HG03565 (cell line): ENCODE measurements around the gene GRK5.

ENCODE experiments used
- ATAC-seq: cut with Tn5 transposase; IDR thresholded peaks from one replicate; pipeline ENCODE4 v1.9.1; 2021; ENCODE audit warnings: mild to moderate bottlenecking, moderate library complexity; ENCODE audit not compliant: unreplicated experiment

Gene GRK5

DNA sequence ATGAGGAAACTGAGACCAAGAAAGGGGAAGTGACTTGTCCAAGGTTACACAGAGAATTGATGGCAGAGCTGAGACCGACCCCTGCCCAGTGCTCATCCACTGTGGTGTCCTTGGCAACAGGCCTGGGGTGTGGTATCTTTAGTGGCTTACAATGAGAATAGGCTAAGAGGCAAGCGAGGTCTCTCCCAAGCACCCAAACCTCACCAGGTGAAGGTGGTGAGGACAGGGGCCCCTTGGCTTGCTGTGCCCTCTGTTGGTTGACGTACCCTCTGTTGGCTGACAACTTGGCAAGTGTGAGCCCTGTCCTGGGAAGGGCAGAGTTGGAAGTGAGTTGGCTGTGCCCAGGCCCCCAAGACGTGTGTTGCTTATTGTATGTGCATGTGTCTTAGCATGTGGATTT lies 166.9 kb downstream of the GRK5 start:
- no peak for ATAC-seq

DNA sequence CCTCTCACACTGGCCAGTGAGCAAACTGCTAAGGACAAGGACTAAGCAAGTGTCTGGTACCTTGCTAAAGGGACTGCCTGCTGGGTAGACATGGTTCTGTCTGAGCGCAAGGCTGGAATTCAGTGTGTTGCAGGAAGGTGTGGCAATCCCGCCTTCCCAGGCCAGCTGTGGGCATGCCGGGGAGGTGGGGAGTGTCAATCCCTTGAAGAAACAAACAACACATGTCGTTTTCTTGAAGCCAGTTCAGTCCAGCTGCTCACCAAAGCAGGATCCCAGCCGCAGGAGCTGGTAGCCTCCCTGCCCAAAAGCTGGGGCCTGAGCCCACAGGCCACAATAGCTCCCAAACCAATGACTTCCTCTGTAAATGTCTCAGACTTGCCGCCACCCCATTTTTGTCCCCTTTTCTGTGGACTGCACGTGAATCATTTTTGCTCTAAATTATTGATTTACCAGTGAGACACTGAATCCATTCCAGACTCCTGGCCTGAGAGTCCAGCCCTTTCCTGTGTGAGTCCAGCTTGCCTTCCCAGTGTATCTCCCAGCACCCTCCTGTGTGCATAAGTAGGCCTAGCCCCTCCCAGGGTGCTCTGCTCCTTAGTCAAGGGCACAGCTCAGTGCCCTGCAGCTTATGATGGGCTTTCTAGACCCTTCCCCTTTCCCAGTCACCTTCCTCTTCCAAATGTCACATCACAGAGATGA lies 168.4 kb downstream of the GRK5 start:
- ATAC-seq = no peak

DNA sequence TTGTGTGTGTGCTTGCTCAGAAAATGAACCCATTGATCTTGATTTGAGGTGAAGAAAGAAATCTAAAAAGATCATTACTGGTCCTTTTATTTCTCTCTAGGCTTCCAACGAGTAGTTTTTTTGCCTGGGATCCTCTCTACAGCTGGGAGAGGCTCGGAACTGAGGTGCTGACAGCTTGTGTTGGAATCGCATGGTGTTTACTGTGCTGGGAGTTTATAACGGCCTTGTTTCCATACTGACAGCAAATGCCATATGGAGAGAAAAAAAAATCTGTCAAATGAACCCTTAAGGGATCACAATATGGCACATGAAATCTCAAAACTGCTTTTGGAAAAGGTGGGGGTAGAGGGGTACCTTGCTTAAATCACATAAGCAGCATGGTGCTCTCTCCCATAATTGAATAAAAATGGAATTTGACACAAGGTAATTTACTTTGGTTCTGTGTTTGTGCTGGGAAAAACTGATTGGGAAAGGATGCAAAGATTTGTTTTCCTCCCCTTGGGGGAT lies 170.1 kb downstream of the GRK5 start:
- no peak for ATAC-seq

DNA sequence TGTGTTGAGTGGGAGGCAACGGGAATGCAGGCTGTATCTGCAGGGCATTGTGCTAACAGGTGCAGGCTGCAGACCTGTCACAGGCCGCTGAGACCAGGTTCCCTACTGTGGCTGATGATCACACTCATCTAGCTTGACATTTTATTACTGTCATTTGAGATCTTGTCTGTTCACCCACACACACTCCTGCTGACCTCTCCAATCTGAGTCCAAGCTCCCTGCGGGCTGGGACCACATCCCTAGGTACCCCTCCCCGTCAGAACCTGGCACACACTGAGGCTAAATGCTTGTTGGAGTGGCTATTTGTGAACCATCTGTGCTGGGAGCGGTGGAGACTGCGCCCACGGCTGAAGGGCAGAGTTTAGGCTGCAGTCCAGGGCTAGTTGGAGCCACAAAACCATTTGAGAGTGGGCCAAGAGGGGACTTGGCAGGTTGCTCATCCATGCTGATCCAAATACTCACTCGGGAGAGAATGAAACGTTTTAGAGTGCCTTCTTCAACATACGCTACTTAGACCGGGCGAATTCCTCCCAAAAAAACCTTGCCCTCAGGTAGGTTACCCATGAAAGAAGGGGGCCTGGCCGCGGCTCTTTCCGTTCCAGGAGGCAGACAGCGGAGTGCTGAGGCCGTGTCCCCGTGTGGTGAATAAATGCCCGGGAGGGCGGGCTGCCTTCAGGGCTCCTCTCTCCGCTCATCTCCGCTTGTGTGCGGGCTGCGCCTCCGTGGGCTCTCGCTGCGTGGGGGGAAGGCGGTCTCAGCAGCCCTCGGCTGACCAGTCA lies 170.8 kb downstream of the GRK5 start:
- no peak for ATAC-seq

DNA sequence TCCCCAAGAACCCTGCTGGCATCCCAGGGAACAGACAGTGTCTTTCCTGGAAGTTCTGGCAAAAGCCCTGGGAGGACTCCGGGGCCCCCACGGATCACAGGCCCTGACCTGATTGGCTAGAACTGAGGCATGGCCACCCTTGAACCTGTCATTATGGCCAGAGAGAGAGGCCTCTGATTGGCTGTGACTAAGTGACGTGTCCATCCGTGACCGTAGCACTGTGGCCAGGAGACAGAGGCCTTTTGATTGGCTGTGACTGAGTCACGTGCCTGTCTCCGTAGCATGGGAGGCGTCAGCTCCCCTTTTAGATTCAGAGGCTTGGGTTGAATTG lies 171.3 kb downstream of the GRK5 start:
- ATAC-seq = no peak

DNA sequence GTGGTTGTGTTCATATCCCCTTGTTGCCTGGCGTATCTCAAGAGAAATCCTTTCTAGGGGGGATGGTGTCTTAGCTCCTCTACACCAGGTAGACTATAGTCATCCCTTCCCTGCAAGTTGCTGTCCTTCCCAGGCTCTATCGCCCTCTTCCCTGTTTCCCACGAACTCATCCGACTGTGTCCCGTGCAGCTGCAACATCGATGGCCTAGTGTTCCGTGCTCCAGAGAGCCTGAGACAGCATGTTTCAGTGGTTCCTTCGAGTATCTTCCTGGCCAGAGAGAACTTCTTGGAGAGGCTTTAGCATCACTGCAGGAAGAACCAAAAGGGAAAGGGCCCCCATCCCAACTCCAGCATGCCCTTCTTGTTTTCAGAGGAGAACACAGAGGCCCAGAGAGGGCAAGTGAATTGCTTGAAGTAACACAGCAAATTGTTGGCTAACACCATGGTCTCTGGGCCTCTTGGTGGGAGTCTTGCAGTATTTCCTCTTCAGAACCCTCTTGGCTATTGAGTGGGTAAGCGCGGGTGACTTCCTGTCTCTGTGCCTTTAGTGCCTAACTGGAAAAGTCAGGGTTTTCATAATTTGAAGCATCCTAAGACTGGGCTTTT lies 172.2 kb downstream of the GRK5 start:
- no peak for ATAC-seq

DNA sequence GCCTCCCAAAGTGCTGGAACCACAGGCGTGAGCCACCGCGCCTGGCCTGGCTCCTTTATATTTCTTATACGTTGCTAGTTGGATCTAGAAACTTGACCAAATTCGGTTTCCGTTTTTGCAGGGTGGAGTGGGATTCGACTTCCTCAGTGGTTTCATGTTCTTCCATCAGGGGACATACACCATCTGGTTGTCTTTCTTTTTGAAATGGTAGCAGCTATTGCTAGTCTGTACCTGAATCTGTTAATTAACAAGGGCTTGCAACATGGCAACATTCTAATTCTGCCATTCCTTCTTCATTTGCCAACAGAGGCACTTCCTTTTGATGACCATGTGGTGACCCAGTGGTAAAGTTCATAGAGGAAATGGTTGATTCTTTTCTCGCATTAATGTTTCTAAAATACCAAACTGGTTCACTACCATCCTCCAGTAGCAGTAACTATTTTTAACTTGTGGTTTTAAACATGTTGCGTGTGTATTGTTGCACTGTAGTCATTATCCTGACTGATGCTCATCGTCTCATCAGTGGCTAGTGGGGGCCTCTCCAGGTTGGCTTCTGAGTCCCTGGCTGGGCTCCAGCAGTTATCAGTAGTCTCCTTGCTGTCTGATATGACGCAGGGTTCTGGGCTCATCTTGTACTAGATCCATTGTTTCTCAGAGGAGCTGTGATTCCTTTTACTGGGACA lies 175.9 kb downstream of the GRK5 start:
- ATAC-seq = no peak

DNA sequence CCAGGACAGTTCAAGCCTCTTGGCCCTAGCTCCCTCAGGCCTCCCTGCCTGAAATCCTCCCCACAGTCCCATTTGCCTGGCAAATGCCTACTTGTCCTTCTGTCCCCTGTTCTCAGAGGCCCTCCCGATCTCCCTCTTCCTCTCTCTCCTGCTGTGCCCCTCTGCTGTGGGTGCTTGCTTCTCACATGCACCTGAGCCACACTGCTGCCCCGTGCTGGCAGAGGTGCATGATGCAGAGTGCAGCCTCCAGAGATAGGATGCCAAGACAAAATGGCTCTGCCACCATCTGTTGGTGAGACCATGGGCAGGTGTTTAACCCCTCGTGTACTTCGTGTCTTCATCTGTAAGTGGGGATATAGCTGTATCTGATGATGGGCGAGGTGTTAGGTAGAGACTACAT lies 176.8 kb downstream of the GRK5 start:
- ATAC-seq = no peak

DNA sequence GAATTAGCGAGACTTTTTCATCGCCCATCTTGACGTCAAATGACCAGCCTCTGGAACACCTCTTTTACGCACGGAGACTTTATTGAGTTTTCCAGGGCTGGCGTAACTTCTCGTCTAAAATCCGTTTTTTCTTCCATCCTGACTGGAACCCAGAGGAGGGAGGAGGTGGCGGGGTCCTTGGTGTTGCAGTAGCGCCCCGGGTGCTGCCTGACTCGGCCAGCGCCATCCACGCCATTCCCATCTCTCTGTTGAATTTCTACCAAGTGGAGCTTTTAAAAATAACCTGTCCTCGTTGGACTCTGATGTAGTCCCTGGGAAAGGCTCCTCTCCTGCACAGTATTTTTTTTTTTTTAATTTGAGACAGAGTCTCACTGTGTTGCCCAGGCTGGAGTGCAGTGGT lies 179.3 kb downstream of the GRK5 start:
- ATAC-seq = no peak

DNA sequence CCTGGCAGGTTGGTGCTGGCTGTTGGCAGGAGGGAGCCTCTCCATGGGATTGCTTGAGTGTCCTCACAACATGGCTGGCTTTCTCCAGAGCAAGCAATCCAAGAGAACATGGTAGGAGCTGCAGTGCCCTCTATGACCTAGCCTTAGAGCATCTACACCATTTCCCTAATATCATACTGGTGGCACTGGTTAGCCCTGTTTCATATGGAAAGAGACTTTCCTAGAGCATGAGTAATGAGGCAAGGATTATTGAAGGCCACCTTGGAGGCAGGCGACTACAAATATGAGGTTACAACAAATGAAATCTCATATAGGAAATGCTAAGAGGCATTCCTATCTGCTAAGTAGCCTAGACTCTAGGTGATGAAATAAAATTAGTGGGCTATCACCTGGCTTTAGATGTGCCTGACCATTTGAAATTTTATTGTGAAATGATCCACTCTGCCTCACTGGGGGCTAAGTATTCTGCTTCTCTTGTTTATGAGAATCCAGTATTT lies 181.5 kb downstream of the GRK5 start:
- ATAC-seq = no peak

DNA sequence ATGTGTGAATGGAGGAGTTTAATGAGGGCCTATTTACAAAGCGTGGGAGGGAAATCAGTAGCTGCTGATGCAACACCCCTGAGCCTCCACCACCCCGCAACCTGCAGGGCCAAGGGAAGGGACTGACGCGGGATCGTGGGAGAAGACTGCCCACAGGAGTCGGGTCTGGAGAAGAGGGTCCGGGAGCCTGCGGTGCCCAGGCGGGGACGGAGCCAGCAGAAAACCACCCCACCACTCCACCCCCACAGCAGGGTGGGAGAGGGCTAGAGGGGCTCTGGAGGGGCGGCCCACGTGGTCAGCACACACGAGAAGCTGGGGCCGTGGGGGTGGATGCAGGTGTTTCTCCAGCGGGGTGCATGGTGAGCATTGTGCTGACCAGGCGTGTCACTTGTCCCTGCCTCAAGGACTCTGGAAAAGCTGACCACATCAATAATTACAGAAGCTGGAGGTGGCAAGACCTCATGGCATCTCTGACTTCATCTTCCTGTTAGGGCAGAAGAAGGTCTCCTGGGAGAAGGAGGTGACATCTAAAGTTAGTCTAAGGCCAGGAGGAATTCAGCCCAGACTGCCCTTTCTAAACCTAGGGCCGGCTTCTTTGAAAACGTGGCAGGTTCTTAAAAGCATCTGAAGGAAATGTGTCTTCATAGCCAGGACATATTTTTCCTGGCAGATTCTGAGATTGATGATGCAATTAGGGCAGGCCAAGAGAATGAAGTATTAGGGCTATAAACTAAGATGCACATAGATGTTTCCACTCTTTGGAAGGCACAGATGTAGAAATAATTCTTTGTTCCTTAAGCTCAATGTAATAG lies 184.3 kb downstream of the GRK5 start:
- no peak for ATAC-seq

DNA sequence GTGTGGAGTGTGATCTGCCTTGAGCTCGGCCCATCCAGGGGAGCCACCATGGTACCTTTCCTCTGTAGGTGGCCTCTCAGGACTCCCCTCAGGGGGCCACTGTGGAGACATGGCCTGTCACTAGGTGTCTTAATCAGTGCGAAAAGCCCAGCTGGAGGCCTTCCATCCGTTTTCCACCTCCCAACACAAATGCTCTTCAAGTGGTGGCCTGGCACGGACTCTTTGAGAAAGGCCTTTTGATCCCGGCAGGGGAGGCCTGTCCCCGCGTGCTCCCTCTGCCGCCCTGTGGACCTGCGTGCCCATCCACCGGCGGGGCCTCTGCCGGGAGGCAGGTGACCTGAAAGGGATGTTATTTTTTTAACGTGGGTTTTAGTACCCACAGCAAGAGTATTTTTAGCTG lies 185.6 kb downstream of the GRK5 start:
- ATAC-seq = no peak

DNA sequence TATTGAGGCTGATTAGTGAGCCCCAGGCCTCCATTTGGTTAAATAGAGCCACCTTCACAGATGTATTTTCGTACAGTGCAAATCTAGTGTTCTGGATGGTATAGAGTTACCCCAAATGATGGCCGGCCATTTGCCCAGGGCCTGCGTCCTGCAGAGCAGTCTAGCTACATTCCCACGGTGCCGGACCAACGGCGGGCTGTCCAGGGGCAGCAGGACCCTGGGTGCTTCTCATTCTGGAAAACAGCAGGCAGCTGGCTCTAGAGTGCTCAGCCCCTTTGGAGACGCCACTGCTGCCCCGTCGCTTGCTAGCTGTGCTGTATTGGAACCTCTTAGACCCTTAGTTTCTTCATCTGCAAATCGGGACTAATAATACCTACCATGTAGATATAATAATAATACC lies 186.1 kb downstream of the GRK5 start:
- ATAC-seq = no peak

DNA sequence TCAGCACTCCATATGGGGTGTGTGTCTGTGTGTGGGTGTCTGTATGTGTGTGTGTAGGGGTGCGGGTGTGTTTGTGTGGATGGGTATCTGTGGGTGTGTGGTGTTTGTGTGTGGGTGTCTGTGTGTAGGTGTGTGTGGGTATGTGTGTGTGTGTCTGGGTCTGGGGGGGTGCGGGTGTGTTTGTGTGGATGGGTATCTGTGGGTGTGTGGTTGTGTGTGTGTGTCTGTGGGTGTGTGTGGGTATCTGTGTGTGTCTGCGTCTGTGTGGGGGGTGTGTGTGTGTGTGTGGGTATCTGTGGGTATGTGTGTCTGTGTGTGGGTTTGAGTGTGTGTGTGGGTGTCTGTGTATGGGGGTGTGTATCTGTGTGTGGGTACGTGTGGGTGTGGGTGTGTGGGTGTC lies 186.5 kb downstream of the GRK5 start:
- ATAC-seq = no peak

DNA sequence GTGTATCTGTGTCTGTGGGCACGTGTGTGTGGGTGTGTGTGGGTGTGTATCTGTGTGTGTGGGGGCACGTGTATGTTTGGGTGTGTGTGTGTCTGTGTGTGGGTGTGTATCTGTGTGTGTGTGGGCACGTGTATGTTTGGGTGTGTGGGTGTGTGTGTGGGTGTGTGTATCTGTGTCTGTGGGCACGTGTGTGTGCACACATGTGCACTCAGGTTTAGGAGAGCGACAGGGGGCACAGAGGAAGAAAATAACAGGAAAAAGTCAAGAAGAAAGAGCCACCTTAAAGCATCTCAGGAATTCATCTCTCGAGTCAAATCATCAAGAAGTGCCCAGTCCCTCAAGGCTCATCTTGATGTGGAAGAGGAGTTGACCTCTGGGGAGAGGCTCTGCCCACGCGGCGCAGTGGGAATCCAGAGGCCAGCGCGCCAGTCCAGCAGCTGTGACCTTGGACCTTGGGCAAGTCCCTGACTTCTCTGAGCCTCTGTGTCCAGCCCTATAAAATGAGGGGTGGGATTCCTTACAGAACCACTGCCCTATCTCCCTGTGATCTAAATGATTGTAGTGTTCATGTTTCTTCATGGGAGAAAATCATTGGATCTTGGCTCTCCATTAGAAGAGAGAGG lies 187.4 kb downstream of the GRK5 start:
- ATAC-seq = no peak

DNA sequence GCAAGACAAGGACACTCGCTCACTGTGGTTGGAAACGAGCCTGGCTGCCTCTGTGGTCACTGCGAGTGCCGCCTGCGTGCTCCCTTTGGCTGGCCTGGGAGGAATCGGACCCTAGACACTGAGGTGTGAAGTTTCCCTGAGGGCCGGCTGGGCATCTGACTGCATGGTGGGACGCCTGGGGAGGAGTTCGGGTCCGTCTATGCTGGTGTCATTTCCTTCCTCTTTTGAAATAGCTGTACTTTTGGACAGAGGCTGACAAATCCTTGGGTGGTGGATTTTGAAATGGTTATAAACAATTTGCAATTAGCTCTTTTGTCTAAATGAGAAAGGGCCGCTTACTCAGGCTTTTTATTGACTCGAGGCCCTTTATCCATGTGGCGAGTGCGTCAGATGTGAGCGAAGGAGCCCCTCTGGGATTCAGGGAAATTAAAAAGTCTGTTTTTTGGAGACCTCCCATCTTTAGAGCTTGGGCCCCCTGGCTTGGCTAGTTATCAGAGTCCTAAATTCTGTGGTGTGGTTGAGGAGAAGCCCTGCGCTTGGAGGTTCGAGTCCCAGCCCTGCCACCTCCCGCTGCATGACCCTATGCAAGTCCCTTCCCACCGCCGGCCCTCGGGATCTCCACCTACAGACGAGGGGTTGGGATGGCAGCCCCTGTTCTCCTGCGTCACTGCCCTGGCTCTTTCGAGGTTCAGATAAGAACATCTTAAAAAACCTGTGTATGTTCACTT lies 188.1 kb downstream of the GRK5 start:
- no peak for ATAC-seq

DNA sequence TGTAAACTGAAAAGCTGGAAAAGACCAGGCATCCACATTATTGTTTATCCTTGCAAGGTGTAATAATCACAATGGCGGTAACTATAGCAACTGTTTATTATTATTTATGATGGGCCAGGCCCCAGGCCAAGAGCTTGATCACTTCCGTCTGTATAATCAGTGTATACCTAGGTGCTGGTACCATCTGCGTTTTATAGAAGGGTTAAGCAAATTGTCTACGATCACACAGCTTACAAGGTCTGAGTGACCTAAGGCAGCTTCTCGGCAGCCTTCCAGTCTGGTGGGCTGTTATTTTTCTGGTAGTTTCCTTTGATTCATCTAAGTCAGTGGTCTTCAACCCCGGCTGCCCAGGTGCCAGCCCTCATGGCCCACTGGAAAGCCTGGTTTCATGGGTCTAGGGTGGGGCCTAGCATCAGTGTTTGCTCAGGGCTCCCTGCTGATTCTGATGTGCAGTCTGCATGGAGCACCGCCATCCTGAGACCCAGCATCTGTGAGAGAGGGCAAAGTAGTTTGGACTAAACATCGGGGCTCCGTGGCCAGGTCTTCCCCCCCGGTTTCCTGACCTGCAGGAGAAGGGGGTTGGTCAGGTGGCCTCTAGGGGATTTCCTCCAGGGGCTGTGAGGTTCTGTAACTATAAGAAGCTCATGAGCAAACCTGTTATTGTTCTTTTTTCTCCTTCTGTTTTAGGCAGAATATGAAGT lies 188.8 kb downstream of the GRK5 start:
- ATAC-seq = no peak

DNA sequence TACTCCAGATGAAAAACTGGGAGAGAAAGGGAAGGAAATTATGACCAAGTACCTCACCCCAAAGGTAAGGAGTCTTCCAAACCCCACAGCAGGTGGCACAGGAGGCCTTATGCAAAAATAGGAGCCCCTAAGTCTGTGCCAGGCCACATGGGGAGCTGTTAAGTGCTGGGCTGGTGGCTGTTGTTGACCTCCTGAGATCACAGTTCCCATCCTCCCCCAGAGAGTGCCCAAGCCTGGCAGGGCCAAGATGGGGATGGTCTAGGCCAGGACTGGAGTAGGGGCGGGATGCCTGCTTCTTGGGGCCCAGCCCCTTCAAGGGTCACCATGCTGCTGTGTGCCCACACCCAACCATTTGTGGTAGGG lies 189.3 kb downstream of the GRK5 start:
- no peak for ATAC-seq

DNA sequence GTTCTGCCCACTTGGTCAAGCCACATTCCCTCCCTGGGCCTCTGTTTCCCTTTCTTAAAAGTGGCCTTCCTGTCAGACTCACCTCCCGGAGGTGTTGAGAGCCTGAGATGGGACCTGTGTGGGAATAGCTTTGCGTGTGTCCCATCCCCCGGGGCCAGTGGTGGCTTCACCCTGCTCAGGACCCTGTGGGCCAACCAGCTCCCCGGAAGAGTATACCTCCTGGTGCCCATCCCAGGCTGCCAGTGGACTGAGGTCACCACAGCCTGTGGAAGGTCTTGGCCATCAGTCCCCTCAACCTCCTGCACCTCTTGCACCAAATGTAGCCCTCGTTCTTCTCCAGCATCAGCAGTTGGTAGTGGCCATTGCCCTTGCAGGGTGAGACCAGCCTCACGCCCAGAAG lies 190.0 kb downstream of the GRK5 start:
- no peak for ATAC-seq
